Hepatocyte (in vitro differentiated cells): Measurements from ENCODE around the gene ABI3BP. TPM values are rescaled to one million over a fixed set of nuclear protein-coding genes. Genes with fewer than 3 reads are reported as not detected.

Source experiments
- DNase-seq: peaks from one replicate; pipeline ENCODE4 v3.0.0-alpha.2; 2016; ENCODE audit warnings: low spot score
- H2AFZ ChIP-seq: fragments of 200-600 bp; sonication (generic); 2 replicates; pipeline ENCODE4 v1.6.0; 2016; ENCODE audit warnings: antibody characterized with exemption, mild to moderate bottlenecking
- H3K27ac ChIP-seq: fragments of 200-600 bp; sonication (generic); 2 replicates; pipeline ENCODE4 v1.5.1; 2016; ENCODE audit warnings: mild to moderate bottlenecking
- H3K27me3 ChIP-seq: fragments of 200-600 bp; sonication (generic); 2 replicates; pipeline ENCODE4 v1.6.1; 2016
- H3K36me3 ChIP-seq: fragments of 200-600 bp; sonication (generic); replicated peaks from 2 replicates; pipeline ENCODE4 v1.5.1; 2016; ENCODE audit warnings: low read depth; ENCODE audit not compliant: insufficient read depth
- H3K4me1 ChIP-seq: fragments of 200-600 bp; sonication (generic); 2 replicates; pipeline ENCODE4 v1.5.1; 2016; ENCODE audit warnings: mild to moderate bottlenecking, moderate library complexity; ENCODE audit not compliant: insufficient read depth
- H3K4me2 ChIP-seq: fragments of 200-600 bp; sonication (generic); 2 replicates; pipeline ENCODE4 v1.6.0; 2016
- H3K4me3 ChIP-seq: fragments of 200-600 bp; sonication (generic); 2 replicates; pipeline ENCODE4 v1.5.1; 2016; ENCODE audit warnings: mild to moderate bottlenecking
- H3K79me2 ChIP-seq: fragments of 200-600 bp; sonication (generic); 2 replicates; pipeline ENCODE4 v1.6.0; 2017; ENCODE audit warnings: mild to moderate bottlenecking
- H3K9me2 ChIP-seq: fragments of 200-600 bp; sonication (generic); replicated peaks from 2 replicates; pipeline ENCODE4 v1.6.0; 2017; ENCODE audit warnings: mild to moderate bottlenecking; ENCODE audit not compliant: insufficient read depth
- H3K9me3 ChIP-seq: fragments of 200-600 bp; sonication (generic); 2 replicates; pipeline ENCODE4 v1.5.1; 2016; ENCODE audit warnings: low read depth, mild to moderate bottlenecking
- H4K20me1 ChIP-seq: fragments of 200-600 bp; sonication (generic); 2 replicates; pipeline ENCODE4 v1.6.0; 2016; ENCODE audit warnings: mild to moderate bottlenecking; ENCODE audit not compliant: insufficient read depth, poor library complexity, severe bottlenecking
- CTCF ChIP-seq: fragments of 200-600 bp; sonication (generic); IDR thresholded peaks from 2 replicates; pipeline ENCODE4 v1.5.1; 2016; ENCODE audit warnings: antibody characterized with exemption, mild to moderate bottlenecking; ENCODE audit not compliant: poor library complexity
- EZH2 ChIP-seq: fragments of 200-600 bp; sonication (generic); IDR thresholded peaks from 2 replicates; pipeline ENCODE4 v1.6.1; 2016; ENCODE audit warnings: antibody characterized with exemption, mild to moderate bottlenecking, borderline replicate concordance
- EZH2phosphoT487 ChIP-seq: fragments of 200-600 bp; sonication (generic); IDR thresholded peaks from one replicate; pipeline ENCODE4 v1.6.1; 2018; ENCODE audit warnings: antibody characterized with exemption, mild to moderate bottlenecking, low read depth, moderate library complexity; ENCODE audit not compliant: unreplicated experiment, severe bottlenecking
- WGBS: methylation state at CpG from one replicate; pipeline ENCODE4 v1.1.6; 2016; ENCODE audit warnings: low lambda C conversion rate; ENCODE audit errors: missing lambda C conversion rate; 5-methylcytosine and 5-hydroxymethylcytosine counted together
- polyA plus RNA-seq: library from polyadenylated mRNA; unstranded; fragments of >200 nt; fragmentation: Nextera tagmentation; extraction: Ambion mirVana; gene quantifications from 2 replicates; pipeline ENCODE4 v1.2.1, GENCODE V29; 2016
- total RNA-seq: library from RNA; depleted of rRNA; stranded (reverse); fragments of >200 nt; gene quantifications from 2 replicates; pipeline ENCODE4 v1.2.3, GENCODE V29; 2014

Gene ABI3BP
- total and polyA plus RNA-seq, 2 experiments from 2014 or later = 10.4 to 18.6 TPM

DNA sequence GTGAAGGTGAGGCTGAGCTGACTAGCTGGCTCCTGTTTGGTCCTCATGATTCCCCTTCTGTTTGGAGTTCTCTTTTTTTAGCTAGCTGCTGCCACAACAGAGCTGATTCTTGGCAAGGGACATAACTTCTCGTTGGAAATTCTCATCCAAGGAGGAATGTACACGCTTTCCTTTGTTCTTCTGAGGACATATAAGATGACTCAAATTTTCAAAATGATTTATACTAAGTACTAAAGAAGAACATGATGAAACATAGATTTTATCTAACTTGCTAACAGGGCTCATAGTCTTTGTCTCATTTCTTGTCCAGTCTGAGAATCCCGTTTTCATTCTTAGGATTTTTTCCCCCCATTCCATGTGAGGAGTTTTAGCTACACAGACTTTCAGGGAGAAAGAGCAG is 286.9 kb downstream of the ABI3BP start:
- peaks cover 6% of the 10 kb centered on the region for H3K4me1 ChIP-seq
- TF ChIP-seq CTCF (no peak), EZH2phosphoT487 (no peak), EZH2 (no peak)
- H3K27me3 ChIP-seq = no peaks in the 10 kb centered on the region
- H2AFZ ChIP-seq = no peak overlapping the region
- no peak overlapping the region for H3K27ac ChIP-seq
- H3K4me2 ChIP-seq = no peak overlapping the region
- DNase-seq = no peak
- no peaks in the 10 kb centered on the region for H3K36me3 ChIP-seq
- H4K20me1 ChIP-seq = peaks cover 12% of the 10 kb centered on the region
- WGBS = 76% methylated on average over 3 of the region's 3 CpGs
- peaks cover 16% of the 10 kb centered on the region for H3K79me2 ChIP-seq
- no peak overlapping the region for H3K4me3 ChIP-seq
- no peaks in the 10 kb centered on the region for H3K9me3 ChIP-seq
- no peaks in the 10 kb centered on the region for H3K9me2 ChIP-seq

GRCh38 chr3:100703865-100704264 is 289.4 kb downstream of the ABI3BP start:
- Histone ChIP-seq H3K4me2 (no peak overlapping the region), H3K36me3 (no peaks in the 10 kb centered on the region), H3K9me2 (no peaks in the 10 kb centered on the region), H3K4me3 (no peak overlapping the region), H3K4me1 (peaks cover 4% of the 10 kb centered on the region), H3K27ac (no peak overlapping the region), H2AFZ (no peak overlapping the region), H3K79me2 (no peaks in the 10 kb centered on the region), H3K9me3 (no peaks in the 10 kb centered on the region), H4K20me1 (no peaks in the 10 kb centered on the region), H3K27me3 (no peaks in the 10 kb centered on the region)
- TF ChIP-seq CTCF (no peak), EZH2 (no peak)
- 86% methylated on average over 4 of the region's 4 CpGs for WGBS
- DNase-seq = no peak

DNA sequence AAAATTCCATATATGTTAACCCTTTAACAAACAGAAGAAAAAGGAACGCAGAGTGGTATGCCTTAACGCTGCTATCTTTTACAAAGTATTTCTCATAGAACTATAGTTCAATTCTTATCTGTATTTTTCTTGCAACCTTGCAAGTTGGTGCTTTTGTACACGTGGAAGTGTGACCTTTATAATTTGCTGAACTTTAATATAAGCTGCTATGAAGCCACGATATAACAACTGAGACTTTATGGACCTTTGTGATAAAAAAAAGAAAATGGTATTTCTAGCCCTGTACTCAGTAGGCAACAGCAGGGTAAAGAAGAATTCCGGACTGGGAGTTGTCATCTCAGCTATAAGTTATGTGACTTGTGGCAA is 290.3 kb downstream of the ABI3BP start:
- H3K4me2 ChIP-seq = no peak overlapping the region
- H3K27ac ChIP-seq = no peak overlapping the region
- no peaks in the 10 kb centered on the region for H4K20me1 ChIP-seq
- H3K27me3 ChIP-seq = no peaks in the 10 kb centered on the region
- no peaks in the 10 kb centered on the region for H3K9me2 ChIP-seq
- no peaks in the 10 kb centered on the region for H3K9me3 ChIP-seq
- H2AFZ ChIP-seq = no peak overlapping the region
- peaks cover 8% of the 10 kb centered on the region for H3K4me1 ChIP-seq
- no peak overlapping the region for H3K4me3 ChIP-seq
- TF ChIP-seq CTCF (no peak), EZH2phosphoT487 (no peak), EZH2 (no peak)
- H3K79me2 ChIP-seq = no peaks in the 10 kb centered on the region
- DNase-seq = no peak
- WGBS = 84% methylated on average over 5 of the region's 5 CpGs
- no peaks in the 10 kb centered on the region for H3K36me3 ChIP-seq
